ENCODE data around the gene SLC24A4. TPM values are rescaled to one million over a fixed set of nuclear protein-coding genes. Genes with fewer than 3 reads are reported as not detected.

The SLC24A4 gene
- total and polyA plus RNA-seq, 10 donors = 0.29 to 8.9 (median 4.2) TPM

DNA sequence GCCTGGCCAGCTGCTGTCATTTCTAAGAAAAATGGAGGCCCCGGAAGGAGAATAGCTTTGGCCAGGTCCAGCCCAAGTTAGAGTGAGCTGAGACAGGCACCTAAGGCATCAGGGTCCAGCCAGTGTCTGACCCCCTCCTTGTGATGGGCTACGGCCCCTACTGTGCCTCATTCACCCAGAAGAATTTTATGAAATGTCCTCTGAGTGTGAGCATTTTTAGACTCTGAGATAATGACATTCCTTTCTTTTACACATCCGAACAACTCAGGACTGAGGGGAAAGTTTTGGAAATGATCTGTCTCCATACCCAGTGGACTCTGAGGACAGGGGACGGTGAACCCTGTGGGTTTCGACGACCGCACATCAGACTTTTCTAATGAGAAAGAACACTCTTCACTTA lies 50.4 kb downstream of the SLC24A4 start:
- Histone ChIP-seq H3K27me3 (replicated peaks in 1 of 7) (no peaks in the 10 kb centered on the region), H3K4me3 (no peak overlapping the region), H3K27ac (no peak overlapping the region), H3K9me3 (peaks cover 0 to 11% (median 0%) of the 10 kb centered on the region in 8 donors), H3K4me1 (no peaks in the 10 kb centered on the region), H3K36me3 (no peaks in the 10 kb centered on the region)
- no peak for DNase-seq
- TF ChIP-seq POLR2A (IDR thresholded peaks at IDR 0.05) (no peak), POLR2AphosphoS5 (IDR thresholded peaks at IDR 0.05) (no peak)
- TF ChIP-seq, protein P1, sequence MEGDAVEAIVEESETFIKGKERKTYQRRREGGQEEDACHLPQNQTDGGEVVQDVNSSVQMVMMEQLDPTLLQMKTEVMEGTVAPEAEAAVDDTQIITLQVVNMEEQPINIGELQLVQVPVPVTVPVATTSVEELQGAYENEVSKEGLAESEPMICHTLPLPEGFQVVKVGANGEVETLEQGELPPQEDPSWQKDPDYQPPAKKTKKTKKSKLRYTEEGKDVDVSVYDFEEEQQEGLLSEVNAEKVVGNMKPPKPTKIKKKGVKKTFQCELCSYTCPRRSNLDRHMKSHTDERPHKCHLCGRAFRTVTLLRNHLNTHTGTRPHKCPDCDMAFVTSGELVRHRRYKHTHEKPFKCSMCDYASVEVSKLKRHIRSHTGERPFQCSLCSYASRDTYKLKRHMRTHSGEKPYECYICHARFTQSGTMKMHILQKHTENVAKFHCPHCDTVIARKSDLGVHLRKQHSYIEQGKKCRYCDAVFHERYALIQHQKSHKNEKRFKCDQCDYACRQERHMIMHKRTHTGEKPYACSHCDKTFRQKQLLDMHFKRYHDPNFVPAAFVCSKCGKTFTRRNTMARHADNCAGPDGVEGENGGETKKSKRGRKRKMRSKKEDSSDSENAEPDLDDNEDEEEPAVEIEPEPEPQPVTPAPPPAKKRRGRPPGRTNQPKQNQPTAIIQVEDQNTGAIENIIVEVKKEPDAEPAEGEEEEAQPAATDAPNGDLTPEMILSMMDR (IDR thresholded peaks at IDR 0.05 in 8 of 11, conservative IDR thresholded peaks at IDR 0.05 in 3 of 11) = no peak
- intact Hi-C loops (cut with DNase I; ENCODE audit: low total_unique reads) = no loop called here
- WGBS, 5 donors = 88 to 96% (median 95%) methylated on average over 7 of the region's 7 CpGs

DNA sequence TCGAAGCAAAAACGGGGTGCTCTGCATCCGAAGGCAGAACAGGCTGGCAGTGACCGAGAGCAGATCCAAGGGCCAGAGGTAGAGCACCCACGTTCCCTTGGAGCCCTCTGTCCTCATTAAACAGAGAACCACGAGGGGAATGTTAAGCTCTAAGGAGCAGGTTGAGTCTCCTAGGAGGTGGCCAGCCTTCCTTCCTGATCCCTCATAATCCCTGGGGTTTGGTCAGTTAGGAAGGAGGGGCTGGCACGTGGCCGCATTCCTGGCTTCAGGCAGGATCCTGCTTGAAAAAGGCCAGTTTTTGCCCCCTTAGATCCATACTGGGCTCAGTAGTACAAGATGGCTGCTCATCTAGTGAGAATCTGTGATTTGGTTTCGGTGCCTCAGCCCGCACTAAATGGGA lies 57.2 kb downstream of the SLC24A4 start:
- H3K4me1 ChIP-seq = no peaks in the 10 kb centered on the region
- no peak for DNase-seq
- TF ChIP-seq POLR2AphosphoS5 (IDR thresholded peaks at IDR 0.05) (no peak), POLR2A (IDR thresholded peaks at IDR 0.05) (no peak)
- TF ChIP-seq, protein P1 (IDR thresholded peaks at IDR 0.05 in 8 of 11, conservative IDR thresholded peaks at IDR 0.05 in 3 of 11) = no peak
- H3K4me3 ChIP-seq = no peak overlapping the region
- no peak overlapping the region for H3K27ac ChIP-seq
- 87 to 93% (median 88%) methylated on average over 10 of the region's 10 CpGs for WGBS, 5 donors
- intact Hi-C loops (cut with DNase I; ENCODE audit: low total_unique reads) = no loop called here
- H3K9me3 ChIP-seq = no peaks in the 10 kb centered on the region
- no peaks in the 10 kb centered on the region for H3K27me3 ChIP-seq (replicated peaks in 1 of 7)
- H3K36me3 ChIP-seq = no peaks in the 10 kb centered on the region

DNA sequence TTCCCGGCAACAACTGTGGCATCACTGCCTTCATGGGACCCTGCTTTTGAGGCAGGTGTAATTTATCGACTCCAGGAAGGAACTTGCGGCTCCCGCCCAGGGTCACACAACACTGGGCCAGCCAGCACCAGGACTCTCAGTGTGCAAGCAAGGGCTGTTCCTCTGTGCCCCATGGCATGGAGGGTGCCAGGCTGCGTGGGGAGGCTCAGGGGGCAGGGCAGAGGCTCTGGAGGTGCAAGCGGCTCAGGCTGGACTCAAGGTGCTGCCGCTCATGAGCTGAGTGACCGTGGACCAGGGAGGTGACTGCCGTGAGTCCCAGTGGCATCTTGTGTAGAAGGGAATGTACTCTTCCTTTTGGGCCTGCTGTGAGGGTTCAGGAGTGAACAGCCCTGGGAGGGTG lies 57.6 kb downstream of the SLC24A4 start:
- WGBS, 5 donors = 75 to 98% (median 90%) methylated on average over 8 to 9 of the region's 9 CpGs
- H3K27me3 ChIP-seq (replicated peaks in 1 of 7) = no peaks in the 10 kb centered on the region
- TF ChIP-seq POLR2A (IDR thresholded peaks at IDR 0.05) (no peak), POLR2AphosphoS5 (IDR thresholded peaks at IDR 0.05) (no peak)
- TF ChIP-seq, protein P1 (IDR thresholded peaks at IDR 0.05 in 8 of 11, conservative IDR thresholded peaks at IDR 0.05 in 3 of 11) = no peak
- H3K4me1 ChIP-seq = peaks cover 0 to under 1% (median 0%) of the 10 kb centered on the region in 6 donors
- H3K9me3 ChIP-seq = no peaks in the 10 kb centered on the region
- DNase-seq = no peak
- intact Hi-C loops (cut with DNase I; ENCODE audit: low total_unique reads) = no loop called here
- H3K4me3 ChIP-seq = no peak overlapping the region
- no peak overlapping the region for H3K27ac ChIP-seq
- no peaks in the 10 kb centered on the region for H3K36me3 ChIP-seq

DNA sequence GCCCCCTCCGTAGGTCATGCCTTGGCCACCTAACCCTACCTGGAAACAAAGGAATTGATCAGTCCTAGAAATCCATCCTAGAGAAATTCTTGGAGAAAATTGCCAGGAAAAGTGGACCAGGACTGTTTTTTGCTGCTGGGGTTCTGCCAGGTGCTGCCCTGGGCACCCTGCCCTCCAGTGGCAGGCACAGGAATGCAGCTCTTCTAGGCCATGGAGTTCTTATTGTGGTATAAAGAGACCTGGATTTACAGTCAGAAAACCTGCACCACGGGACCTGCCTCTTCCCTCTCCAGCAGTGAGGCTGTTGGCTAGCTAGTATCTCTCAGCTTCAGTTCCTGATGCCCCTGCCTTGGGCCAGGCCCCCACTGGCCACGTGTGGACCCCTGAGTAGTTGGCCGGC lies 59.7 kb downstream of the SLC24A4 start:
- Histone ChIP-seq H3K27ac (no peak overlapping the region), H3K4me1 (peaks cover 0 to 20% (median 5%) of the 10 kb centered on the region in 6 donors), H3K9me3 (no peaks in the 10 kb centered on the region), H3K4me3 (no peak overlapping the region), H3K36me3 (no peaks in the 10 kb centered on the region), H3K27me3 (replicated peaks in 1 of 7) (peaks cover 0 to 3% (median 0%) of the 10 kb centered on the region in 7 donors)
- intact Hi-C loops (cut with DNase I; ENCODE audit: low total_unique reads) = no loop called here
- no peak for TF ChIP-seq POLR2AphosphoS5 (IDR thresholded peaks at IDR 0.05)
- TF ChIP-seq, protein P1 (IDR thresholded peaks at IDR 0.05 in 8 of 11, conservative IDR thresholded peaks at IDR 0.05 in 3 of 11) = peak in 5 of 11 experiments; percentile 7 to 42 (median 25)
- WGBS, 5 donors = 58 to 81% (median 71%) methylated on average over 4 of the region's 4 CpGs
- peak; percentile 65 for DNase-seq

Measured in spleen (tissue), 11 donors.